Natural killer cell (primary cell): ENCODE results near the gene ADAMTS17. TPM values are rescaled to one million over a fixed set of nuclear protein-coding genes. Genes with fewer than 3 reads are reported as not detected.

Experiments used
- ATAC-seq, 3 donors: fragments of 150-1000 bp in 2 of 3; fragments of 200-7000 bp in 1 of 3; cut with Tn5 transposase; 1 replicate in 1 of 3; 2 replicates in 2 of 3; pipeline ENCODE4 v1.10.0; 2021; ENCODE audit warnings: mild to moderate bottlenecking in 2 of 3, moderate library complexity in 2 of 3
- DNase-seq, 2 donors: peaks; one replicate each; pipeline versions ENCODE4 v3.0.0 to v3.0.0-alpha.2; 2013 to 2021; ENCODE audit warnings: mixed read lengths in 1 of 2
- H3K27ac ChIP-seq: one replicate; pipeline ENCODE4 v1.5.1; 2013; ENCODE audit warnings: mild to moderate bottlenecking, low read length
- H3K27me3 ChIP-seq: one replicate; pipeline ENCODE4 v1.6.1; 2013; ENCODE audit warnings: low read length; ENCODE audit not compliant: control insufficient read depth, insufficient read depth
- H3K36me3 ChIP-seq: one replicate; pipeline ENCODE4 v1.6.1; 2013; ENCODE audit warnings: low read length; ENCODE audit not compliant: control insufficient read depth, insufficient read depth
- H3K4me1 ChIP-seq: one replicate; pipeline ENCODE4 v1.6.1; 2013; ENCODE audit warnings: low read length; ENCODE audit not compliant: control insufficient read depth, insufficient read depth
- H3K4me3 ChIP-seq: one replicate; pipeline ENCODE4 v1.5.1; 2013; ENCODE audit warnings: low read length
- H3K9me3 ChIP-seq: one replicate; pipeline ENCODE4 v1.6.1; 2013; ENCODE audit warnings: low read length; ENCODE audit not compliant: control insufficient read depth, insufficient read depth
- H3K27ac Mint-ChIP-seq, 2 donors: one replicate each; pipeline ENCODE4 v1.8.0; 2022; ENCODE audit warnings: mild to moderate bottlenecking in 2 of 2, mixed read lengths in 2 of 2, moderate library complexity in 1 of 2
- H3K27me3 Mint-ChIP-seq, 2 donors: one replicate each; pipeline ENCODE4 v1.8.0; 2022; ENCODE audit warnings: low read depth in 2 of 2, mixed read lengths in 2 of 2
- H3K36me3 Mint-ChIP-seq: one replicate; pipeline ENCODE4 v1.8.0; 2022; ENCODE audit warnings: mixed read lengths
- H3K4me1 Mint-ChIP-seq, 2 donors: one replicate each; pipeline ENCODE4 v1.8.0; 2022; ENCODE audit warnings: mixed read lengths in 2 of 2
- H3K4me3 Mint-ChIP-seq: one replicate; pipeline ENCODE4 v1.8.0; 2022; ENCODE audit warnings: mild to moderate bottlenecking, moderate library complexity, mixed read lengths
- H3K9me3 Mint-ChIP-seq, 2 donors: one replicate each; pipeline ENCODE4 v1.8.0; 2022; ENCODE audit warnings: mixed read lengths in 2 of 2
- CTCF ChIP-seq: fragments of 200-600 bp; IDR thresholded peaks from one replicate; pipeline ENCODE4 v1.8.0; 2022; ENCODE audit warnings: antibody characterized with exemption
- WGBS: methylation state at CpG from one replicate; pipeline ENCODE4 v1.1.7; 2013; ENCODE audit warnings: missing lambda C conversion rate; ENCODE audit not compliant: insufficient coverage; 5-methylcytosine and 5-hydroxymethylcytosine counted together
- intact Hi-C: fragments of 100-400 bp; cut with micrococcal nuclease; formaldehyde crosslinking; loops from one replicate; pipeline ENCODE4 v1.14.2; 2022
- total RNA-seq, 4 donors: library from RNA; stranded (reverse); fragments of 120-200 nt in 1 of 4; gene quantifications; one replicate each; pipeline versions ENCODE4 v1.2.3 to v1.2.4, GENCODE V29; 2013 to 2022

ADAMTS17 gene
- total RNA-seq, 3 donors from 2014 or later (not counting 1 experiment from before 2014, with no cell fraction given) = 4.8 to 9.5 (median 5.3) TPM

- H3K4me3 Mint-ChIP-seq = no peak overlapping the region
- DNase-seq (no peak), ATAC-seq (no peak)
- 98% methylated on average over 4 of the region's 4 CpGs for WGBS
- Histone ChIP-seq H3K27ac (no peak overlapping the region), H3K9me3 (no peaks in the 10 kb centered on the region), H3K4me3 (no peak overlapping the region), H3K4me1 (peaks cover 32% of the 10 kb centered on the region), H3K36me3 (no peaks in the 10 kb centered on the region), H3K27me3 (peaks cover 4% of the 10 kb centered on the region)
- intact Hi-C loops = loop anchor here (5.0 kb wide), 1 partner anchor 138 kb away; the partner anchor contains the start of gene ADAMTS17
- peaks cover 16 to 36% of the 10 kb centered on the region in 2 donors for H3K27me3 Mint-ChIP-seq
- TF ChIP-seq CTCF = no peak
- peaks cover 27 to 36% of the 10 kb centered on the region in 2 donors for H3K4me1 Mint-ChIP-seq
- no peaks in the 10 kb centered on the region for H3K9me3 Mint-ChIP-seq
- H3K27ac Mint-ChIP-seq = no peak overlapping the region
- H3K36me3 Mint-ChIP-seq = peaks cover 7% of the 10 kb centered on the region
Observed at GRCh38 chr15:100204771-100205170, 137.0 kb downstream of the ADAMTS17 start.

GRCh38 chr15:100204211-100204610 is 137.6 kb downstream of the ADAMTS17 start:
- Mint-ChIP-seq H3K4me3 (no peak overlapping the region), H3K27me3 (peaks cover 17 to 39% of the 10 kb centered on the region in 2 donors), H3K27ac (no peak overlapping the region), H3K9me3 (no peaks in the 10 kb centered on the region), H3K36me3 (peaks cover 7% of the 10 kb centered on the region), H3K4me1 (peaks cover 31 to 40% of the 10 kb centered on the region in 2 donors)
- TF ChIP-seq CTCF = no peak
- Histone ChIP-seq H3K27ac (no peak overlapping the region), H3K36me3 (no peaks in the 10 kb centered on the region), H3K4me1 (peaks cover 38% of the 10 kb centered on the region), H3K4me3 (no peak overlapping the region), H3K27me3 (peaks cover 4% of the 10 kb centered on the region), H3K9me3 (no peaks in the 10 kb centered on the region)
- 100% methylated on average over 1 of the region's 1 CpG for WGBS
- ATAC-seq = no peak
- no peak for DNase-seq
- intact Hi-C loops = loop anchor here (5.0 kb wide), 1 partner anchor 138 kb away; the partner anchor contains the start of gene ADAMTS17

GRCh38 chr15:100202309-100202960 is 139.3 kb downstream of the ADAMTS17 start:
- peaks cover 4% of the 10 kb centered on the region for H3K27me3 ChIP-seq
- peaks cover 38% of the 10 kb centered on the region for H3K4me1 ChIP-seq
- intact Hi-C loops = loop anchor here (5.0 kb wide), 1 partner anchor 140 kb away; the partner anchor contains the start of gene ADAMTS17
- ATAC-seq (no peak), DNase-seq (no peak)
- H3K4me3 Mint-ChIP-seq = peak overlapping the region; percentile 91
- no peak overlapping the region for H3K4me3 ChIP-seq
- H3K36me3 ChIP-seq = no peaks in the 10 kb centered on the region
- H3K27ac Mint-ChIP-seq = peak overlapping the region in 1 of 2 donors; percentile 81
- H3K4me1 Mint-ChIP-seq = peaks cover 40 to 44% of the 10 kb centered on the region in 2 donors
- WGBS = 62% methylated on average over 4 of the region's 5 CpGs
- peaks cover 15 to 48% of the 10 kb centered on the region in 2 donors for H3K27me3 Mint-ChIP-seq
- H3K36me3 Mint-ChIP-seq = peaks cover 7% of the 10 kb centered on the region
- no peak for TF ChIP-seq CTCF
- H3K27ac ChIP-seq = no peak overlapping the region
- no peaks in the 10 kb centered on the region for H3K9me3 Mint-ChIP-seq
- H3K9me3 ChIP-seq = no peaks in the 10 kb centered on the region
